ENCODE data around the gene ADSL. TPM values are rescaled to one million over a fixed set of nuclear protein-coding genes. Genes with fewer than 3 reads are reported as not detected.
"Not testable (repeated sequence)": the region's sequence is repeated elsewhere in the genome, so short reads cannot be mapped to it uniquely, and the experiment has no call there.

Gene ADSL
- total RNA-seq, 3 donors from 2014 or later = 34.0 to 48.1 (median 42.8) TPM

DNA sequence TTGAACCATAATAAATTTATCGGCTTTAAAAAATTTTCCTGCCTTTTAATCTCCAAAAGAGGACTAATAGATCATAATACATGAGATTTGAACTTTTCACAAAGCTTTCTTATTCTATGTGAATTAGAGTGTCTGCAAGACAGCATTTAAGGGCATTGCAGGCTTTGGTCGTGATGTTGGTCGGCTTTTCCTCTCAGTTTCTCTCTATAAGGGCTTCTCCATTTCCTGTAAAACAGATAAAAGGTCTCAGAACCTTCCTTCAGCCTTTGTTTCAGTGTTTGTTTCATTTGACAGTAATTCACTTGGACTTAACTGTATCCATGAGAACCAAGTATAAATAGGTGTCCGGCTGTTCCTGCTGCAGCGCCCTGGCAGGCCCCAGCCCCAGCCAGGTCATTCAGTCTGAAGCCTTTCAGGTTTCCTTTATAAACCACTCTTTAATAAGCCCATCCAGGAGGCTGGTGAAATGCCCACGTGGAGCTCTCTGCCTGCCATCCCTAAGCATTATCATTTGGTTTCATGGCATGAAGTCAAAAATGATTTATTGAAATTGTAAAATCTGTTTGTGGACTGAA, 37.2 kb upstream of the ADSL start:
- ATAC-seq (no peak), DNase-seq (no peak)
- Histone ChIP-seq H3K4me1 (ENCODE audit: low read depth) (peaks cover 10% of the 10 kb centered on the region), H3K36me3 (ENCODE audit: low read depth) (peaks cover 14% of the 10 kb centered on the region), H3K9me3 (no peaks in the 10 kb centered on the region), H3K4me3 (no peak overlapping the region)
- TF ChIP-seq, protein P1, sequence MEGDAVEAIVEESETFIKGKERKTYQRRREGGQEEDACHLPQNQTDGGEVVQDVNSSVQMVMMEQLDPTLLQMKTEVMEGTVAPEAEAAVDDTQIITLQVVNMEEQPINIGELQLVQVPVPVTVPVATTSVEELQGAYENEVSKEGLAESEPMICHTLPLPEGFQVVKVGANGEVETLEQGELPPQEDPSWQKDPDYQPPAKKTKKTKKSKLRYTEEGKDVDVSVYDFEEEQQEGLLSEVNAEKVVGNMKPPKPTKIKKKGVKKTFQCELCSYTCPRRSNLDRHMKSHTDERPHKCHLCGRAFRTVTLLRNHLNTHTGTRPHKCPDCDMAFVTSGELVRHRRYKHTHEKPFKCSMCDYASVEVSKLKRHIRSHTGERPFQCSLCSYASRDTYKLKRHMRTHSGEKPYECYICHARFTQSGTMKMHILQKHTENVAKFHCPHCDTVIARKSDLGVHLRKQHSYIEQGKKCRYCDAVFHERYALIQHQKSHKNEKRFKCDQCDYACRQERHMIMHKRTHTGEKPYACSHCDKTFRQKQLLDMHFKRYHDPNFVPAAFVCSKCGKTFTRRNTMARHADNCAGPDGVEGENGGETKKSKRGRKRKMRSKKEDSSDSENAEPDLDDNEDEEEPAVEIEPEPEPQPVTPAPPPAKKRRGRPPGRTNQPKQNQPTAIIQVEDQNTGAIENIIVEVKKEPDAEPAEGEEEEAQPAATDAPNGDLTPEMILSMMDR (IDR thresholded peaks at IDR 0.05) = no peak
- intact Hi-C loops (cut with DNase I, micrococcal nuclease) = no loop called here

DNA sequence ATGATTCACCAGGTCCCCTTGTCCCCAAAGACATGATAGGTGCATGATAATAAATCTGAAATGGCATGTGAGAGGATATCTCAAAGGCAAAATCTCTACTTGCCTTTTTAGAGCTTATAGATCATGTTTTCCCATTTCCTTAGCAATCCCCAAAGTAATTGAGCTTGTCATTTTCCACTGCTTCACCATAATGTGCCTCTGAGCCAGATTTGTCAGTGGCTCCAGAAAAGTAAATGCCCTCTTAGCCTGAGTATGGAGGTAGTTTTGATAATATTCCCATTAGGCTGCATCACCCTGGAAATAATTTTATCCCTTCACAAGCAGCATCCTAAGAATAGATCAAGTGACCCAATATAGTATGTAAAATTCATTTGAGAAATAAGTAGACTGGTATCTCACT, 36.7 kb upstream of the ADSL start:
- intact Hi-C loops (cut with DNase I, micrococcal nuclease) = no loop called here
- Histone ChIP-seq H3K36me3 (ENCODE audit: low read depth) (peaks cover 15% of the 10 kb centered on the region), H3K4me3 (no peak overlapping the region), H3K4me1 (ENCODE audit: low read depth) (peaks cover 10% of the 10 kb centered on the region), H3K9me3 (no peaks in the 10 kb centered on the region)
- ATAC-seq (no peak), DNase-seq (no peak)
- TF ChIP-seq, protein P1 (IDR thresholded peaks at IDR 0.05) = no peak

DNA sequence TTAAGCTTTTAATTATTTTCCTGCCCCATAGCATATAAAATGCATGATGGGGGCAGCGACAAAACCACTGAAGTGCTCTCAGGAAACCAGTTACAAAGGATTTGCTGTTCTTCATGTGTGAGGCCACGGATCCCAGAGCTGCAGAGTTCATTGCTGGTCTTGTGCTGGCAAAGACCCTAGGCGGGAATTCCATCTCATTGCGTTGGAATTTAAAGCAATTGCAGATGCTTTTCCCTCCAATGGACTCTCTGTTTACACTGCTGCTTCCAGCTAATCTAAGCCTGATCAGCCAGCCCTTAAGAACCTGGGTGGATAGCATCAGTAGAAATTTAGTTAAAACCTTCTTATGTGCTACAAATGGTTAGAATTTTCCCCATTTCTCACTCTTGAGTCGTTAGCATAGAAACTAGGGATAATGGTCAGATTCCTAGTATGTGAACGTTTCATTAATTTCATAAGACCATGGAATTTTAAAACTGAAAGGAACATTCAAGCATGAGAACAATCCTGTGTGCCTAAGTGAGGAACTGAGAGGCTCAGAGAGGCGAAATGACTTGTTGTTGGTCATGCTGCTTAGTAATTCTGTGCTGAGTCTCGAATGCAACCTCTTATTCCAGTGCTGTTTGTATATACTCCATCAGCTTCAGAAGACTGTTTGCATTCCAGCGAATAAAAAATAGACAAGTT, 36.1 kb upstream of the ADSL start:
- intact Hi-C loops (cut with DNase I, micrococcal nuclease) = no loop called here
- no peak overlapping the region for H3K4me3 ChIP-seq
- TF ChIP-seq, protein P1 (IDR thresholded peaks at IDR 0.05) = no peak

DNA sequence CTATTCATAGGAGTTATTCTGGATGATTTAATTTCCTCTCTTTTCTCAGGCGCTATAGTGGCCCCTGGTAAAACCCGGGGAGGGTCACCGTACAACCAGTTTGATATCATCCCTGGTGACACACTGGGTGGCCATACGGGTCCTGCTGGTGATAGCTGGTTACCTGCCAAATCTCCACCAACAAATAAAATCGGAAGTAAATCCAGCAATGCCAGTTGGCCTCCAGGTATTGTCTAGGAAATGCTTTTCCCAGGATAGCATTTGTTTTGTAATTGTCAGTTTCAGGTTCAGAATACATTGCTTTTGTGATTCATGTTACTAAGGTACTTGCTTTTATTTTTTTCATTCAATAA, 35.6 kb upstream of the ADSL start:
- DNase-seq = no peak
- ATAC-seq = no peak
- TF ChIP-seq, protein P1 (IDR thresholded peaks at IDR 0.05) = no peak
- H3K9me3 ChIP-seq = no peaks in the 10 kb centered on the region
- peaks cover 21% of the 10 kb centered on the region for H3K36me3 ChIP-seq (ENCODE audit: low read depth)
- H3K4me1 ChIP-seq (ENCODE audit: low read depth) = peaks cover 10% of the 10 kb centered on the region
- intact Hi-C loops (cut with DNase I, micrococcal nuclease) = no loop called here
- H3K4me3 ChIP-seq = no peak overlapping the region

More for the DNA sequence above, 36.1 kb upstream of the ADSL start:
- peak; percentile 14 for ATAC-seq
- H3K9me3 ChIP-seq = no peaks in the 10 kb centered on the region
- peaks cover 10% of the 10 kb centered on the region for H3K4me1 ChIP-seq (ENCODE audit: low read depth)
- peaks cover 17% of the 10 kb centered on the region for H3K36me3 ChIP-seq (ENCODE audit: low read depth)
- DNase-seq = no peak

DNA sequence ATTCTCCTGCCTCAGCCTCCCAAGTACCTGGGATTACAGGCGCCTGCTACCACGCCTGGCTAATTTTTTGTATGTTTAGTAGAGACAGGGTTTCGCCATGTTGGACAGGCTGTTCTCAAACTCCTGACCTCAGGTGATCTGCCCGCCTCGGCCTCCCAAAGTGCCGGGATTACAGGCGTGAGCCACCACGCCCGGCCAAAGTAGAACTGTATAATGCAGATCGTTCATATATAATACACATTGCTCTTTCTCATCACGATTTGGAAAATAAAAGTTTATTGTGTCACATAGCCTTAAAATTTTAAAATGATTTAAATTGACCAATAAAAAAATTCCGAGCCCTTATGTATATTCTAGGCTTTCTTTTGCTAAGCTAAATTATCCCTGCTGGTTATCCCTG, 34.7 kb upstream of the ADSL start:
- peak; percentile 71 for ATAC-seq
- intact Hi-C loops (cut with DNase I, micrococcal nuclease); H3K9me3 ChIP-seq; H3K4me1 ChIP-seq (ENCODE audit: low read depth); H3K4me3 ChIP-seq: not testable (repeated sequence)
- peaks cover 27% of the 10 kb centered on the region for H3K36me3 ChIP-seq (ENCODE audit: low read depth)
- peak in 2 of 3 donors; percentile 33 to 49 for DNase-seq

DNA sequence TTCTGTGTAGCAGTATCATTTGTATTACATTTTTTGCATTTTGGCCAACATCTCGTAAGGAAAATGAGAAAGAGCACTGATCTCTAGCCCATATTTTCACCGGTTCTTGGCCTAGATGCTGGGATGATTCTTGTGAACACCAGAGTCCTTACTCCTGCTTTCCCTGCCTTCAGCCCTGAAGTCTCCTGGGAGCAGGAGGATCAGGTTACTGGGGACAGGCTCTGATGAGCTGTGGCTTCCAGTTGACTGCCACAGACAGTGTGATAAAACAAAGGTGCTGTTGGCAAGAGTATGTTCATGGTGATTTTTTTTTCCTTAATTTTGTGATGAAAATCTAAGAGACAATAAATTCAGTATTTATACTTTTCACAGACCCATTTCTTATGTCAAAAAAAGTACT, 34.2 kb upstream of the ADSL start:
- DNase-seq = no peak
- ATAC-seq = peak; percentile 19
- H3K36me3 ChIP-seq (ENCODE audit: low read depth) = peaks cover 27% of the 10 kb centered on the region
- H3K4me3 ChIP-seq = no peak overlapping the region
- TF ChIP-seq, protein P1 (IDR thresholded peaks at IDR 0.05) = no peak
- no peaks in the 10 kb centered on the region for H3K9me3 ChIP-seq
- H3K4me1 ChIP-seq (ENCODE audit: low read depth) = peaks cover 10% of the 10 kb centered on the region
- intact Hi-C loops (cut with DNase I, micrococcal nuclease) = no loop called here

Measured in mucosa of descending colon (tissue), 3 donors.